Astrocyte (in vitro differentiated cells and primary cell): ENCODE measurements around the gene CMTR1. TPM values are rescaled to one million over a fixed set of nuclear protein-coding genes. Genes with fewer than 3 reads are reported as not detected.

Experiments used
- DNase-seq: peaks from one replicate; pipeline ENCODE4 v3.0.0-alpha.2; 2010; ENCODE audit warnings: low read depth
- FAIRE-seq: peaks from 2 replicates; lab custom pipeline; 2011; peaks lifted over from hg19 to GRCh38; lab: Jason Lieb, UNC
- H2AFZ ChIP-seq: 2 replicates; pipeline ENCODE4 v1.6.0; 2012; ENCODE audit warnings: low read depth, low read length, inconsistent platforms
- H3K27ac ChIP-seq: 2 replicates; pipeline ENCODE4 v1.5.1; 2011; ENCODE audit warnings: low read depth, low read length, inconsistent platforms
- H3K27me3 ChIP-seq: 2 replicates; pipeline ENCODE4 v1.6.0; 2011; ENCODE audit warnings: low read length, inconsistent platforms; ENCODE audit not compliant: insufficient read depth
- H3K36me3 ChIP-seq: 2 replicates; pipeline ENCODE4 v1.5.1; 2011; ENCODE audit warnings: low read length, inconsistent platforms; ENCODE audit not compliant: insufficient read depth
- H3K4me1 ChIP-seq: 2 replicates; pipeline ENCODE4 v1.5.1; 2011; ENCODE audit warnings: low read length, inconsistent platforms; ENCODE audit not compliant: insufficient read depth
- H3K4me2 ChIP-seq: 2 replicates; pipeline ENCODE4 v1.6.0; 2012; ENCODE audit warnings: low read length, inconsistent platforms
- H3K4me3 ChIP-seq: 2 replicates; pipeline ENCODE4 v1.5.1; 2011; ENCODE audit warnings: low read depth, mild to moderate bottlenecking, low read length, inconsistent platforms; ENCODE audit not compliant: insufficient read depth
- H3K79me2 ChIP-seq: 2 replicates; pipeline ENCODE4 v1.6.0; 2012; ENCODE audit warnings: mild to moderate bottlenecking, low read length, inconsistent platforms; ENCODE audit not compliant: insufficient read depth
- H3K9ac ChIP-seq: 2 replicates; pipeline ENCODE4 v1.6.0; 2012; ENCODE audit warnings: mild to moderate bottlenecking, low read length, inconsistent platforms
- H3K9me3 ChIP-seq: 2 replicates; pipeline ENCODE4 v1.5.1; 2012; ENCODE audit warnings: low read depth, mild to moderate bottlenecking, low read length, inconsistent platforms; ENCODE audit not compliant: insufficient read depth
- H4K20me1 ChIP-seq: 2 replicates; pipeline ENCODE4 v1.6.0; 2012; ENCODE audit warnings: low read length, inconsistent platforms; ENCODE audit not compliant: insufficient read depth
- H3K27ac Mint-ChIP-seq: one replicate; pipeline ENCODE4 v1.8.0; 2021; ENCODE audit warnings: mild to moderate bottlenecking, mixed read lengths; ENCODE audit not compliant: unreplicated experiment
- H3K27me3 Mint-ChIP-seq: one replicate; pipeline ENCODE4 v1.8.0; 2021; ENCODE audit warnings: low read depth, mixed read lengths; ENCODE audit not compliant: unreplicated experiment
- H3K36me3 Mint-ChIP-seq: one replicate; pipeline ENCODE4 v1.8.0; 2021; ENCODE audit warnings: low read depth, mixed read lengths; ENCODE audit not compliant: unreplicated experiment
- H3K4me1 Mint-ChIP-seq: one replicate; pipeline ENCODE4 v1.8.0; 2021; ENCODE audit warnings: low read depth, mixed read lengths; ENCODE audit not compliant: unreplicated experiment
- H3K4me3 Mint-ChIP-seq: one replicate; pipeline ENCODE4 v1.8.0; 2021; ENCODE audit warnings: mild to moderate bottlenecking, moderate library complexity, mixed read lengths; ENCODE audit not compliant: unreplicated experiment
- H3K9me3 Mint-ChIP-seq: one replicate; pipeline ENCODE4 v1.8.0; 2021; ENCODE audit warnings: mild to moderate bottlenecking, mixed read lengths; ENCODE audit not compliant: unreplicated experiment
- EZH2 ChIP-seq: IDR thresholded peaks from 2 replicates; pipeline ENCODE4 v1.6.1; 2012; ENCODE audit warnings: mild to moderate bottlenecking, low read length, inconsistent platforms; ENCODE audit not compliant: insufficient read depth
- total RNA-seq: library from RNA; stranded (reverse); gene quantifications from 2 replicates; pipeline ENCODE4 v1.2.1, GENCODE V29; 2021
- TF ChIP-seq, protein P1 (sequence below): IDR thresholded peaks from 2 replicates; pipeline ENCODE4 v1.5.1; 2011; ENCODE audit warnings: low read depth, mild to moderate bottlenecking, inconsistent platforms, low read length, moderate library complexity; ENCODE audit not compliant: insufficient read depth

Gene CMTR1
- total RNA-seq, 1 donor from 2014 or later = 44.1 TPM

DNA sequence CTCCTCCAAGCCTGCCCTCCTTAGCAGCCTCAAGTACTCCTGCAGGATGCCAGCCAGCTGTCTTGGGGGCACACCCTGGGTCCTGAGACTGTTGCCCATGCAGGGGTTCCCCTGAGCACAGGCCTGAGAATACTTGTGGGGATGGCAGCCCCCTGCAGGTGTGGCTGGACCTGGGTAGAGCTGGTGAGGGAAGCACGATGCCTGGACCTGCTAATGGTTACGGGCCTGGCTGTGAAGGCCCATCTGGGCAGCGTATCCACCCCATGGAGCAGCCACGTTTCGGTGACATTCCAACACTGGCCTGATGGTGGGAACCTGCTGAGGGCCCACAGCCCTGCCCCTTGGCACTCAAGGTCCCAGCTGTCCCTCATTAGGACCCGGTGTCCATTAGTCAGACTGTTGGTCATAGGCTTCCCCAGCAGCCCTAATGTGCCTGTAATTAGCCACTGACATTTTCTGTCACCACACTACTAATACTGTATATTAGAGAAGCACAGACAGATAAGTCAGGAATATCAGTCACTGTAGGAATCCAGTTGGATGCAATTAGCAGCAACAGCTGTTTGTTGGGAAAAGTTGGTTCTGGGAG, 46.3 kb downstream of the CMTR1 start:
- DNase-seq (no peak), FAIRE-seq (no peak)
- Histone ChIP-seq H3K4me2 (no peak overlapping the region), H3K9me3 (no peaks in the 10 kb centered on the region), H2AFZ (no peak overlapping the region), H3K27ac (no peak overlapping the region), H3K27me3 (no peaks in the 10 kb centered on the region), H3K9ac (no peak overlapping the region), H3K36me3 (peaks cover 13% of the 10 kb centered on the region), H3K4me3 (no peak overlapping the region), H3K79me2 (no peaks in the 10 kb centered on the region), H3K4me1 (no peaks in the 10 kb centered on the region), H4K20me1 (peaks cover 8% of the 10 kb centered on the region)
- H3K9me3 Mint-ChIP-seq = no peaks in the 10 kb centered on the region
- no peak overlapping the region for H3K27ac Mint-ChIP-seq
- peaks cover 30% of the 10 kb centered on the region for H3K36me3 Mint-ChIP-seq
- no peak overlapping the region for H3K4me3 Mint-ChIP-seq
- TF ChIP-seq, protein P1, sequence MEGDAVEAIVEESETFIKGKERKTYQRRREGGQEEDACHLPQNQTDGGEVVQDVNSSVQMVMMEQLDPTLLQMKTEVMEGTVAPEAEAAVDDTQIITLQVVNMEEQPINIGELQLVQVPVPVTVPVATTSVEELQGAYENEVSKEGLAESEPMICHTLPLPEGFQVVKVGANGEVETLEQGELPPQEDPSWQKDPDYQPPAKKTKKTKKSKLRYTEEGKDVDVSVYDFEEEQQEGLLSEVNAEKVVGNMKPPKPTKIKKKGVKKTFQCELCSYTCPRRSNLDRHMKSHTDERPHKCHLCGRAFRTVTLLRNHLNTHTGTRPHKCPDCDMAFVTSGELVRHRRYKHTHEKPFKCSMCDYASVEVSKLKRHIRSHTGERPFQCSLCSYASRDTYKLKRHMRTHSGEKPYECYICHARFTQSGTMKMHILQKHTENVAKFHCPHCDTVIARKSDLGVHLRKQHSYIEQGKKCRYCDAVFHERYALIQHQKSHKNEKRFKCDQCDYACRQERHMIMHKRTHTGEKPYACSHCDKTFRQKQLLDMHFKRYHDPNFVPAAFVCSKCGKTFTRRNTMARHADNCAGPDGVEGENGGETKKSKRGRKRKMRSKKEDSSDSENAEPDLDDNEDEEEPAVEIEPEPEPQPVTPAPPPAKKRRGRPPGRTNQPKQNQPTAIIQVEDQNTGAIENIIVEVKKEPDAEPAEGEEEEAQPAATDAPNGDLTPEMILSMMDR = no peak
- no peak for TF ChIP-seq EZH2
- H3K27me3 Mint-ChIP-seq = no peaks in the 10 kb centered on the region
- H3K4me1 Mint-ChIP-seq = no peaks in the 10 kb centered on the region

DNA sequence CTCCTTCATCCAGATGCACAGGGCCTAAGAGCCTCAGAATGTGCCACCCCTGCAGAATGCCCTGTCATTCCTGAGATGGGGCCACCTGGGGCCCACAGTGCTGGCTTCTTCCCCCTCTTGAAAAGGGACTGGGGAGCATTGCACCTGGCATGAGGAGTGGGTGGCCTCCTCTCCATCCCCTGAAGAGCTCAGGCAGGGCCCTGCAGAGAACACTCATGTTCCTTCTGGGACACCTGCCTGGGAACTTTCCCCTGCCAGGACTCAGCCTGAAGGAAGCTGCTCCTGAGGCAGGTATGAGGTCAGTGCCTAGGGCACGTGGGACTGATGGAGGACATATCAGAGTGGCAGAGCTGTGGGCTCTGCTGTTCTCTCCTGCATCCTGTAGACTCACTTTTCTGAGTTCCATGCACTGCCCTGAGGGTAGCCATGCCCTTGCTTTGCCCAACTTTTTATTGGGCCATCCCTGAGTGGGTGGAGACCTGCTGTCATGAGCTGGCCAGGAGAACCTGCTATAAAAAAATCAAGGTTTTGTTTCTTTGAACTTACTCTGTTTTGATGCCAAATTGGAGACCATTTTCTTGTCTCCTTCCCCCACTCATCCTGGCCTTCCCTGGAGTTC, 47.2 kb downstream of the CMTR1 start:
- H3K4me1 Mint-ChIP-seq = no peaks in the 10 kb centered on the region
- TF ChIP-seq, protein P1 = no peak
- TF ChIP-seq EZH2 = no peak
- no peaks in the 10 kb centered on the region for H3K27me3 Mint-ChIP-seq
- H3K27me3 ChIP-seq = no peaks in the 10 kb centered on the region
- no peak overlapping the region for H3K9ac ChIP-seq
- no peaks in the 10 kb centered on the region for H3K9me3 ChIP-seq
- H3K36me3 Mint-ChIP-seq = peaks cover 22% of the 10 kb centered on the region
- H3K27ac Mint-ChIP-seq = no peak overlapping the region
- H3K36me3 ChIP-seq = peaks cover 7% of the 10 kb centered on the region
- H3K4me3 ChIP-seq = no peak overlapping the region
- no peak overlapping the region for H3K4me3 Mint-ChIP-seq
- FAIRE-seq (no peak), DNase-seq (no peak)
- H3K79me2 ChIP-seq = no peaks in the 10 kb centered on the region
- no peaks in the 10 kb centered on the region for H3K9me3 Mint-ChIP-seq
- no peak overlapping the region for H2AFZ ChIP-seq
- H3K4me2 ChIP-seq = no peak overlapping the region
- H4K20me1 ChIP-seq = peaks cover 10% of the 10 kb centered on the region
- H3K27ac ChIP-seq = no peak overlapping the region
- no peaks in the 10 kb centered on the region for H3K4me1 ChIP-seq

- Histone ChIP-seq H3K79me2 (no peaks in the 10 kb centered on the region), H3K9ac (no peak overlapping the region), H3K36me3 (peaks cover 7% of the 10 kb centered on the region), H2AFZ (no peak overlapping the region), H4K20me1 (peaks cover 11% of the 10 kb centered on the region), H3K4me1 (no peaks in the 10 kb centered on the region), H3K4me3 (no peak overlapping the region), H3K9me3 (no peaks in the 10 kb centered on the region), H3K27me3 (no peaks in the 10 kb centered on the region), H3K27ac (no peak overlapping the region), H3K4me2 (no peak overlapping the region)
- Mint-ChIP-seq H3K4me1 (no peaks in the 10 kb centered on the region), H3K27me3 (no peaks in the 10 kb centered on the region), H3K27ac (no peak overlapping the region), H3K4me3 (no peak overlapping the region), H3K36me3 (peaks cover 18% of the 10 kb centered on the region), H3K9me3 (no peaks in the 10 kb centered on the region)
- TF ChIP-seq, protein P1 = no peak
- no peak for TF ChIP-seq EZH2
- DNase-seq (no peak), FAIRE-seq (no peak)
These were observed 48.0 kb downstream of the CMTR1 start for GRCh38 chr6:37480951-37481534.
